OCI-LY1 (cell line): ENCODE measurements around the gene BTNL9.
"Not testable (repeated sequence)": the region's sequence is repeated elsewhere in the genome, so short reads cannot be mapped to it uniquely, and the experiment has no call there.

Source experiments
- H2AFZ ChIP-seq: fragments of 200-600 bp; sonication (generic), shearing (Covaris generic); 2 replicates; pipeline ENCODE4 v1.6.0; 2014; ENCODE audit warnings: antibody characterized with exemption, mild to moderate bottlenecking, low read length
- H3F3A ChIP-seq: fragments of 200-600 bp; sonication (generic), shearing (Covaris generic); 2 replicates; pipeline ENCODE4 v1.6.0; 2014; ENCODE audit warnings: mild to moderate bottlenecking, antibody characterized with exemption, low read length, moderate library complexity; ENCODE audit not compliant: insufficient read depth
- H3K27ac ChIP-seq: fragments of 200-600 bp; sonication (generic); 2 replicates; pipeline ENCODE4 v1.5.1; 2014; ENCODE audit warnings: low read length, mixed run types, mild to moderate bottlenecking, low read depth; ENCODE audit not compliant: poor library complexity, severe bottlenecking
- H3K27me3 ChIP-seq: fragments of 200-600 bp; sonication (generic); 2 replicates; pipeline ENCODE4 v1.6.0; 2014; ENCODE audit warnings: antibody characterized with exemption, mild to moderate bottlenecking, low read length, moderate library complexity; ENCODE audit not compliant: insufficient read depth
- H3K36me3 ChIP-seq: fragments of 200-600 bp; sonication (generic); 2 replicates; pipeline ENCODE4 v1.6.1; 2014; ENCODE audit warnings: mild to moderate bottlenecking, antibody characterized with exemption, low read length, moderate library complexity, mixed read lengths; ENCODE audit not compliant: insufficient read depth
- H3K4me1 ChIP-seq: fragments of 200-600 bp; sonication (generic); 2 replicates; pipeline ENCODE4 v1.5.1; 2014; ENCODE audit warnings: mild to moderate bottlenecking, low read length, moderate library complexity; ENCODE audit not compliant: insufficient read depth, severe bottlenecking
- H3K4me2 ChIP-seq: fragments of 200-600 bp; sonication (generic), shearing (Covaris generic); 2 replicates; pipeline ENCODE4 v1.6.1; 2014; ENCODE audit warnings: low read length
- H3K4me3 ChIP-seq: fragments of 200-600 bp; sonication (generic); 2 replicates; pipeline ENCODE4 v1.5.1; 2014; ENCODE audit warnings: low read length, low read depth, mild to moderate bottlenecking, mixed read lengths; ENCODE audit not compliant: poor library complexity, severe bottlenecking
- H3K79me2 ChIP-seq: fragments of 200-600 bp; shearing (Covaris generic); 2 replicates; pipeline ENCODE4 v1.6.1; 2016; ENCODE audit warnings: mixed run types, low read length, mixed read lengths; ENCODE audit not compliant: insufficient read depth
- H3K9ac ChIP-seq: fragments of 200-600 bp; sonication (generic), shearing (Covaris generic); 2 replicates; pipeline ENCODE4 v1.6.1; 2014; ENCODE audit warnings: mild to moderate bottlenecking, low read length, mixed read lengths
- H3K9me2 ChIP-seq: fragments of 200-600 bp; sonication (generic), shearing (Covaris generic); 2 replicates; pipeline ENCODE4 v1.6.1; 2014; ENCODE audit warnings: low read depth, mild to moderate bottlenecking, low read length, mixed read lengths
- H3K9me3 ChIP-seq: fragments of 200-600 bp; shearing (Covaris generic); 2 replicates; pipeline ENCODE4 v1.6.1; 2014; ENCODE audit warnings: low read length, mixed read lengths
- H4K20me1 ChIP-seq: fragments of 200-600 bp; sonication (generic), shearing (Covaris generic); 2 replicates; pipeline ENCODE4 v1.6.0; 2016; ENCODE audit warnings: mild to moderate bottlenecking, low read length; ENCODE audit not compliant: insufficient read depth
- CTCF ChIP-seq: fragments of 200-600 bp; sonication (generic), shearing (Covaris generic); IDR thresholded peaks from 2 replicates; pipeline ENCODE4 v1.5.1; 2017; ENCODE audit warnings: mild to moderate bottlenecking, antibody characterized with exemption, low read length, moderate library complexity, mixed read lengths
- EZH2 ChIP-seq: fragments of 200-600 bp; sonication (generic), shearing (Covaris generic); IDR thresholded peaks from 2 replicates; pipeline ENCODE4 v1.8.0; 2017; ENCODE audit warnings: borderline replicate concordance, mixed run types, mild to moderate bottlenecking, antibody characterized with exemption, low read length, moderate library complexity, mixed read lengths

Gene BTNL9

GRCh38 chr5:181005791-181006190, 34.3 kb upstream of the BTNL9 start:
- no peaks in the 10 kb centered on the region for H3F3A ChIP-seq
- H3K4me1 ChIP-seq: peaks cover 5% of the 10 kb centered on the region
- no peak overlapping the region for H3K27ac ChIP-seq
- TF ChIP-seq CTCF (no peak), EZH2 (no peak)
- no peak overlapping the region for H3K9ac ChIP-seq
- no peak overlapping the region for H2AFZ ChIP-seq
- no peaks in the 10 kb centered on the region for H3K36me3 ChIP-seq
- no peaks in the 10 kb centered on the region for H4K20me1 ChIP-seq
- no peaks in the 10 kb centered on the region for H3K9me3 ChIP-seq
- H3K4me3 ChIP-seq: no peak overlapping the region
- no peaks in the 10 kb centered on the region; the same call in 1 of the 2 replicates for H3K27me3 ChIP-seq
- no peaks in the 10 kb centered on the region for H3K79me2 ChIP-seq
- no peak overlapping the region; the same call in 1 of the 2 replicates for H3K4me2 ChIP-seq
- H3K9me2 ChIP-seq: no peaks in the 10 kb centered on the region

- Histone ChIP-seq H3K4me3 (no peak overlapping the region), H3K27ac (no peak overlapping the region), H3K36me3 (no peaks in the 10 kb centered on the region), H3K9me3 (no peaks in the 10 kb centered on the region), H3K4me1 (peaks cover 5% of the 10 kb centered on the region), H3K4me2 (no peak overlapping the region), H3K9me2 (no peaks in the 10 kb centered on the region), H3K27me3 (no peaks in the 10 kb centered on the region; the same call in 1 of the 2 replicates), H4K20me1 (no peaks in the 10 kb centered on the region), H3F3A (no peaks in the 10 kb centered on the region), H3K9ac (no peak overlapping the region), H2AFZ (no peak overlapping the region), H3K79me2 (no peaks in the 10 kb centered on the region)
- TF ChIP-seq EZH2: no peak
- TF ChIP-seq CTCF: no peak
Measured at GRCh38 chr5:181008136-181008535, 31.9 kb upstream of the BTNL9 start.

GRCh38 chr5:181010018-181010417, 30.0 kb upstream of the BTNL9 start:
- not testable (repeated sequence) for H3F3A ChIP-seq, H3K79me2 ChIP-seq, H3K4me3 ChIP-seq, H4K20me1 ChIP-seq, H3K9ac ChIP-seq, H3K27ac ChIP-seq, H3K9me3 ChIP-seq, H3K36me3 ChIP-seq, H2AFZ ChIP-seq, H3K4me1 ChIP-seq, H3K4me2 ChIP-seq, H3K9me2 ChIP-seq, H3K27me3 ChIP-seq

GRCh38 chr5:181014654-181015053, 25.4 kb upstream of the BTNL9 start:
- H3K27ac ChIP-seq, H3K9ac ChIP-seq, H3K4me1 ChIP-seq, H3K79me2 ChIP-seq, H3K9me2 ChIP-seq, H3K36me3 ChIP-seq, H3K9me3 ChIP-seq, H3K27me3 ChIP-seq, H4K20me1 ChIP-seq, H3K4me2 ChIP-seq, H3F3A ChIP-seq, H2AFZ ChIP-seq, H3K4me3 ChIP-seq: not testable (repeated sequence)

- not testable (repeated sequence) for H3K4me3 ChIP-seq, H3K27me3 ChIP-seq, H3K4me1 ChIP-seq, H3K36me3 ChIP-seq, H2AFZ ChIP-seq, H3K9ac ChIP-seq, H3K9me3 ChIP-seq, H3F3A ChIP-seq, H4K20me1 ChIP-seq, H3K27ac ChIP-seq, H3K9me2 ChIP-seq, H3K79me2 ChIP-seq, H3K4me2 ChIP-seq
Measured at GRCh38 chr5:181017448-181017847, 22.6 kb upstream of the BTNL9 start.
